Esophagus squamous epithelium (tissue), 4 donors: ENCODE results near the gene MYL1.

Source experiments
- CTCF ChIP-seq, 6 experiments: fragments of 450-650 bp in 4 of 6; fragments of 200-600 bp in 2 of 6; sonication (generic) in 2 of 6; IDR thresholded peaks; one replicate each; pipeline ENCODE4 v1.5.1; 2016 to 2019; ENCODE audit warnings: antibody characterized with exemption in 6 of 6, mild to moderate bottlenecking in 4 of 6, moderate library complexity in 4 of 6
- POLR2A ChIP-seq, 4 donors: fragments of 450-650 bp; IDR thresholded peaks; one replicate each; pipeline ENCODE4 v1.6.1; 2017; ENCODE audit warnings: antibody characterized with exemption in 4 of 4, mild to moderate bottlenecking in 4 of 4, moderate library complexity in 3 of 4

- TF ChIP-seq CTCF (IDR thresholded peaks at IDR 0.05) (no peak), POLR2A (IDR thresholded peaks at IDR 0.05) (no peak)
Measured at GRCh38 chr2:210252699-210253606, 62.0 kb downstream of the MYL1 start.
